HG03521 (cell line): ENCODE results near the gene FGF23.

Source experiments
- ATAC-seq: cut with Tn5 transposase; IDR thresholded peaks from one replicate; pipeline ENCODE4 v1.9.1; 2021; ENCODE audit warnings: mild to moderate bottlenecking, moderate library complexity; ENCODE audit not compliant: unreplicated experiment

The FGF23 gene

DNA sequence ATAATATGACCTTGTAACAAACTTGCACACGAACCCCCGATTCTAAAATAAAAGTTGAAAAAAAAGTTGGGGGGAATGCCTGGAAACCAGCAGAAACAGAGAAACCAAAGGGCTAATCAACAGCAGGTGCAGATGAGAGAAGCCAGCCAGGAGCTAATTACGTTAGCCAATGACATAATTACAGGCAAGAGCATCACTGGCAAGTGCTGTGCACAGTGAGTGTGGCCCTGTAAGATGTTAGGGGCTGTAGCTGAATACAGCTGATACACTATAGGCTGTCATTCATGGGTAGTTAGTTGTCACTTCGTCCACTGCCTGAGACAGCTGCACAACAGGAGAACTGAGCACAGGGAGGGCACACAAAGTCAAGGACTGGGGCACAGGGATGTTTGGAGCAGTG lies 7.3 kb upstream of the FGF23 start:
- ATAC-seq, result no peak

DNA sequence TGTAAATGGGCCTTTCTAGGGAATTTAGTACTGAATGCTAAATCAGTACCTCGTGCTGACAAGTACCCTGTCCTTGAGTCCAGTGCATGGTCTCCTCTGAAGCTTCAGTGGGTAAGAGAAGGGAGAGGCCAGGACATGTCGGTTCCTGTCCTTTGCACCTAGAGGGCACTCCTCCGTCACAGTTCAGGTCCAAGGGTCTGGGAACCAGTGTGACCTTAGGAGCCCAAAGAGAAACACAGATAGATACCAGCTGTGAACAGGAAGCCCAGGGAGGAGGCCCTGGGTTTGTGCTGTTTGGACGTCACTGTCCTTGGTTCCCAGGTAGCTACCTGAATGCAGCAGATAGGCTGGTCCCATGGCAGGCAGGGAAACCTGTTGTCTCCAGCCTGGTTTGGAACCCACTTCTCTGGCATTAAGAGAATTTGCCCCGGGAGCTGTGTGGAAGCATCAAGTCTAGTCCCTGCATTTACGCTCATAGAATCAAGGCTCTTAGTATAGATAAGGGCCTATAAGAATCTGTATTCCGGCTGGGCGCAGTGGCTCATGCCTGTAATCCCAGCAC lies 3.9 kb upstream of the FGF23 start:
- no peak for ATAC-seq

DNA sequence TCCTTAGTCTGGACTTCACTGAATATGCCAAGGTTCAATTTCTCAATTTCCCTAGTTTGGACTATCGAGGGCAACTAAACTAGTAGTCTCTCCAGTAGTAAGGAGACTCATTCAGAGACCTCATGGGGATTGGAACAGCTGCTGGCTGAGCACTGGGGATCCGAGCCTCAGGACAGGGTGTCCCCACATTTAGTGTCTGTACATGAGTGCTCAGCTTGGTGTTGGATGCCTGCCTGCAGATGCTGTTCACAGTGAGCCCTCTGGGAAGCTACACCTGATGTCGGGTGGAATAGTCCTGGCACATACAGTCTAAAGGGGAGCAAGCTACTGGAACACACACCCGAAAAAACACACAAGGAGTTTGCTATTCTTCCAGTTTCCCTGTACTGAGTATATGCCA lies 820 bp upstream of the FGF23 start:
- ATAC-seq, result no peak

DNA sequence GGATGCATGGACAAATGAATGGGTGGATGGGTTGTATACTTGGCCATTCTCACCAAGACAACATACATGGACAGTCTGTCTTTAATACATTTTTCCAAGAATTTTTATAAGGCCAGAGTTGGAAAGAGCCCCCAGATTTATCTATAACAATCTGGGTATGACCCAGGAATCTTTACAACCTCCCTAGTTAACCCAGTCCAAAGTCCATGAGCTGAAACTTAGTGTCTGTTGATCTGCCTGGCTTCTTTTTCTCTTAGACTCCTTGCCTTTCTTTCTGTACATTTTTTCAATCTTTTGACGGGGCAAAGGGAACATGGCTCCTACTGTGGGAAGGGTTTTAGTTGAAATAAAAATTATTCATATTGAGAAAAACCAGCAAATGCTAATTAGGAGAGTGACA lies 740 bp downstream of the FGF23 start:
- no peak for ATAC-seq

DNA sequence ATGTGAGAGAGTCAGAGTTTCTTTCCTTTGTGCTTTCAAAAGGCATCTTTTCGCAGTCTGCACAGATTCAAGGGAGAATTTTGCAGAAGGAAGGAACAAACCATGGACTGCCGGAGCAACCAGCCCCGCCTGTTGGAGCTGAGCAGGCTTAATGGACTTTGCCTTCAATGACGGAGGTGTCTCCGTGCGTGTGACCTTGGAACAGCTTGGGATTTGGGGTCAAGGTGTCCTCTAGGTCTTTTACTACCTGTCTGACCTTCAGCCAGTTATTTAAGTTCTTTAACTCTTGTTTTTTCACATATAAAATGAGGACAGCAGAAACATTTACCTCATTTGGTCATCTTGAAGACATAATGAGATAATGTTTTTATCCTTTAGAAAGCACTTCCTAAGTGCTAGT lies 4.1 kb downstream of the FGF23 start:
- ATAC-seq, result no peak

DNA sequence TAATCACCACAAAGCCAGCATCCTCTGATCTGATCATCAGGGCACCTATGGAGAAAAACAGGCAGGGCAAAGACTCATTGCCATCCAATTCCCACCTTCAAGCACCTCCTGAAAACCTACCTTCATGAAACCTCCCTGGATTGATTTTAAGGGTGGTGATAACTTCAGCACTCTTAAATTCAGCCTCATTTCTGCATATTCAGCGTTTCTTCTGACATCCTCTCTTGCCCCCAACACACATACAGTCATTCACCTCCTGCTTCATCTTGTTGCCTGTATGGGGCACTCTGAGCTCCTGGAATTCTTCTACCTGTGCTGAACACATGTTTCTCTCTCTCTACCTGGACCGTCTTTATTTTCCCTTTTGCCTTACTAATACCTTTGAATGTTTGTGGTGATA lies 6.9 kb downstream of the FGF23 start:
- no peak for ATAC-seq

DNA sequence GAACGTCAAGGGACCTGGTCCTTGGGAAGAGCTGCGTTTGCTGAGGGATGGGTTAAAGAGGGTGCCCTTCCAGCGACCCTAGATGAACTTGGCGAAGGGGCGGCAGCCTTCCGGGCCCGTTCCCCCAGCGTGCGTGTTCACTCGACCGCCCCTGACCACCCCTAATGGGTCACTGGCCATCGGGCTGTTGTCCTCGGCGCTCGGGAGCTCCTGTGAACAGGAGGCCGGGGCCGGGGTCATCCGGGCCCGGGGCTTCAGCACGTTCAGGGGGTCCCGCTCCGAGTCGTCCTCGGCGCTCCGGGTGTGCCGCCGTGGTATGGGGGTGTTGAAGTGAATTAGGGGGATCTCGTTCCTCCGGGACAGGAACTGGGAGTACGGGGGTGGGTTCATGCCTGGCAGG lies 9.2 kb downstream of the FGF23 start:
- ATAC-seq, result no peak

DNA sequence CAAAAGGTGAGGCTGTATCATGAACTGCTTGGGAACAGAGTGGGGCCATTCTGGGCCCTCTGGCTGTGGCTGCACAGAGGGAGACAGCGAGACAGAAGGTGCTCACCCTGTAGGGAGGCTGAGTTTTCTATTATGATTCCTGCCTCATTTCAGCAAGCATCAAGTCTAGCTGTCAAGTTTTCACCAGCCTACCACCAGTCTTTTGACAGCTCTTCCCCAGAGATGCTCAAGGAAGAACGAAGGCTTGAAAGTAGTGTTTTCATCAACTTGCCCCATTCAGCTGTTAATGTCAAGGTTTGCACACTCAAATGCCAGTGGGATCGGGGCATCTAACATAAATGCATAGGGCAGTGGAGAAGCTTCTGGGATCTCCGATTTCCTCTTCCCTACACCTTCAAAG lies 10.0 kb downstream of the FGF23 start:
- no peak for ATAC-seq

DNA sequence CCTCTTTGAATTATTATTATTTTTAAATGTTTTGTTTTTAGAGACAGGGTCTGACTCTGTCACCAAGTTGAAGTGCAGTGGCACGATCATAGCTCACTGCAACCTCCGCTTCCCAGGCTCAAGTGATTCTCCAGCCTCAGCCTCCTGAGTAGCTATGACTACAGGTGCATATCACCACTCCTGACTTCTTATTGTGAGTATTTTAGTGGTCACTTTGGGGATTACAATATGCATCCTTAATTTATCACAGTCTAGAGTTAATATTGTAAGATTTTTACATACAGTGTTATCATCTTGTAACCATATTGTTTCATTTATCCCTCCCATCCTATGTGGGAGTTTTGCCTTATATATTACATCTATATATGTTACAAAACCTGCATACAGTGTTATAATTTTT lies 13.4 kb downstream of the FGF23 start:
- no peak for ATAC-seq

DNA sequence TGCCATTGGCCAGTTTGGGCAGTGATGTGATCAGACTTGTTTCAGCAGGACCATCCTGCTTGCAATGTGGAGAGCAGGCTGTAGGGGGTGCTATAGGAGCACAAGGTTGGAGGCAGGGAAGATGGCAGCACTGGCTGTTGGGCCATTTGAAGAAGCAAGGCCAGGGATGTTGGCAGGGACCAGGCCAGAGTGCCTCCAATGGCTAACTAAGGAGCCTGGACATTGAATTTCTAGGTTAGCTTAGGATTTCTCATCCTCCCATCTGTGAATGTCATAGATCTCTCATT lies 23.5 kb downstream of the FGF23 start:
- ATAC-seq, result no peak

DNA sequence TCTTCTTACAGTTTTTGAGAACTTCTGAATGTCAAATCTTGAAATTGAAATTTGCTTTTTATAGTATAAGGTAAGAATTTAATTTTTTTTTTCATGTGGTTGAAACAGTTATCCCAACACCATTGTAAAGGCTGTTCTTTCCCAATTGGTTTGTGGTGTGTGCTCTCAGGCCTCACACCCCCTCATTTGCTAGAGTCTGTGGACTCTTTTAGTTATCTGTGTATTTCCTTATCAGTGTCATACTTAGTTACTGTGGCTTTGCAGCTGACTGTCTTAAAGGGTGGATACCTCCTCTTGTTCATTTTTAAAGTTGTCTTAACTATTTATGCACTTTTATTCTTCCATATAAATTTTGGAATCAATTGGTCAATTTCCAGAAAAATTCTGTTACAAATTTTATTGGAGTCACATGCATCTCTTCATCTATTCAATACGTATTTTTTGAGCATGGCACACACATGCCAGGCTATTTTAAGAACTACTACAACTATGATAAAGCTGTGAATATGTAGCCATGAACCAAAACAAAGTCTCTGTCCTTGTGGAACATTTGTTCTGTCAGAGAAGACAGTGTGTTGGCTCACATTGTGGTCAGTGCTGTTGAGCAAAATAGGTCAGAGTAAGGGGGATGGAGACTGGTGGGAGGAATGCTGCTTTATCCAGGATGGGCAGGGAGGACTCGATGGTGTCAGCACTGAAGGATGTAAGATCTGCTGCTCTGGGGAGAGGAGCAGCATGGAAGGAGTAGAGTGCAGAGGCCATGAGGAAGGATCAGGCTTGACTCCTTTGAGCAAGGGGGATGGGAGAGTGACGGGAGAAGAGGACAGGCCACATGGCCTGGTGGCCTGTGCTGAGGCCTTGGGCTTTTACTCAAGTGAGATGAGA lies 24.1 kb downstream of the FGF23 start:
- no peak for ATAC-seq

DNA sequence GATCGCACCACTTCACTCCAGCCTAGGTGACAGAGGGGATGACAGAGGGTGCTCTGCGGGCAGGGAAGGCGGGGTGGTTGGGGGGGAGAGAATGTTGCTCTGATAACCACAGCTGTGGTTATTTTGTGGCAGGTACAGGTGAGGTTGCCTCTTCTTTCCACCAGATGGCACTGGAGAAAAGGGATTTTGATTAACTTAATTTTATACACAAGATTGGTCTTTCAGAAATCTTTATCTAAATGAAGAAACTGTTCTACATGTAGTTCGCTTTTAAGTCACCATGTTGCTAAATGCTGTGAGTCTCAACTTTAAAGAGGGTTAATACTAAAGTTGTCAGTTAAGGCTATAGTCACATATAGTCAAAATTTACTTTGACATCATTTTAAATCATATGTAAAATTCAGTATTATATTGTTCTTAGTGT lies 25.7 kb downstream of the FGF23 start:
- ATAC-seq, result no peak

DNA sequence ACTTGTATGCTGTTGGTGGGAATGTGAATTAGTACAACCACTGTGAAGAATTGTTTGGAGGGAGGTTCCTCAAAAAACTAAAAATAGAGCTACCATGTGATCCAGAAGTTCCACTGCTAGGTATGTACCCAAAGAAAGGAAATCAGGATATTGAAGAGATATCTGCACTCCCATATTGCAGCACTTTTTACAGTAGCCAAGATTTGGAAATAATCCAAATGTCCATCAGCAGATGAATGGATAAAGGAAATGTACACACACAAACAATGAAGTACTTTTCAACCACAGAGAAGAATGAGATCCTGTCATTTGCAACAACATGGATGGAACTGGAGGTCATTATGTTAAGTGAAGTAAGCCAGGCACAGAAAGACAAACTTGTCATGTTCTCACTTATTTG lies 32.6 kb downstream of the FGF23 start:
- no peak for ATAC-seq

DNA sequence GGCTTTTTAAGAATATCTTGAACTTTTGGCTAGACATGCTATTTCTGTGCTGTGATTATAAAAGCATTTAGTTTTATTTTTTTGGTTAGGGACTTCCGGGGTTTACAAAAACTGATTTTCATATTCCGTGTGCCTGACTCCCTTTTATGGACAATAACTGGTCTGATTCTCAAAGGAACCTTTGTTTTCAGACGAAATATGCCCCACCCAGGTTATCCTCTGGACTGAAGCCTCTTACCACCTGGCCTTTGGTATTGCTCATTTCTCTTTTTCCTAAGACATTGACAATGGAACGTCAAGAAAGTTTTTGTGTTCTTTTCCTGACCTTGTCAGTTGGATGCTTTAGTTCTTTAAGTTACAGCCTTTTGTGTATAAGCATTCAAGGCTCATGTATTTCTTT lies 47.7 kb downstream of the FGF23 start:
- no peak for ATAC-seq

DNA sequence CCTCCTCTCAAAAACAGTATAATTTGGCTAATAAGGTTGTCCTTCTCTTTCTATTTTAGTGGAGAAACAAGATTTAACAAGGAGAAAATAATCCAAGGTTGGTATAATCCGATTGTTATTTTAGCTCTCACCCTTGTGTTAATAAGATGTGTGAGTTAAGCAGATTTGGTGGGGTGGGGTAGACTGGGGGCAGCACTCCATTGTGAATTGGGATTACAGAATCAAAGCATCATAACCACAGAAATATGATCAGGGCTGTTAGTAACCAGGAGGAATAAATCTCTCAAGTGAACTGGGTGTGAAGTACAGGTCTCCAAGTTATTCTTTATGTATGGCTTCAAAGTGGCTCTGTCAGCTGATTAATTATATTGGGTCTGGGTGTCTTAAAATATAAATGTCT lies 48.3 kb downstream of the FGF23 start:
- no peak for ATAC-seq

DNA sequence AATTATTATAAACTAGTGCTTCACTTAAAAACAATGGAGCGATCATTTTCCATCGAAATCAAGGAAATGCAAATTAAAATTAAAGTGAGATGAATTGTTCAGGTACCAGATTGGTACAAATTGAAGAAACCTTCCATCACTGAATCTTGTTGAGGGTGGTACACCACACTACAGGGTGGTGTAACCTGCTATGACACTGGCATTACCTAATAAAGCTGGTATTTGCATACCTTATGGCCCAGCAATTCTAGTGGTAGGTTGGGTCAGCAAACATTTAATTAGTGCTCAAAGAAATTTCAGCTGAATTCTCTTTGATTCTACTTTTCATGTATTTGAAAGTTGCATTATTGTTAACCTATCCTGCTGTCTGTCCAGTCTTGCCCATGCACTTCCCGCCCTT lies 49.3 kb downstream of the FGF23 start:
- no peak for ATAC-seq

DNA sequence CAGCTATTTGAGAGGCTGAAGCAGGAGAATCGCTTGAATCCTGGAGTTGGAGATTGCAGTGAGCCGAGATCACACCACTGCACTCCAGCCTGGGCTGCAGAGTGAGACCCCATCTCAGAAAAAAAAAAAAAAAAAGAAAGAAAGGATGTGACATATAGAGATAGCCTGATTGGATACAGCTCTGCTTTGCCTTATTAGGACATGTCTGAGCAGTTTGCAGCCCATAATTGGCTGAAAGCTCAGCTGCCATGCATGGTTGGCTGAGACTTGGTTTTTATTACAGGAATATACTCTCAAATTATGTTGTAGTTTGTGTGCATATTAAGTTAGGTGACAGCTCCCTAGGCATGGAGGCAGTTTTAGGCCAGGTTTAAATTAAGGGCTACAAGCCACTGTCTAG lies 52.2 kb downstream of the FGF23 start:
- ATAC-seq, result no peak

DNA sequence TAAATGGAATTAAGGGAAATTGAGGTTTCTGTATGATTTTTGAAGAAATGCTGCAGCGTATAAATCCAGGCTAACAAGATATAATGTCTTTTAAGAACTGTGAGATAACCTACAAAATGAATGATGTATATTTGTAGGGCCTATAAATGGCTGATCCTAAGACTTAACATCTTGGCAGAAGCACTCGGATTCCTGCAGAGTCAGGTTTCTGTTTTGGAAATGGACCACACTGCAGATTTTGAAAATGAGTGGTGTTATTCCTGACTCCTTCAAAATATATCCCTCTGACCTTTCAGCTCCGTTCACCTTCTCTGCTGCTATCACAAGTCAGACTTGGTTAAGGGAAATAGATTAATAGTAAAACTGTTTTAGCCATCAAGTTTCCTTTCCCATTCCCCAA lies 53.5 kb downstream of the FGF23 start:
- no peak for ATAC-seq

DNA sequence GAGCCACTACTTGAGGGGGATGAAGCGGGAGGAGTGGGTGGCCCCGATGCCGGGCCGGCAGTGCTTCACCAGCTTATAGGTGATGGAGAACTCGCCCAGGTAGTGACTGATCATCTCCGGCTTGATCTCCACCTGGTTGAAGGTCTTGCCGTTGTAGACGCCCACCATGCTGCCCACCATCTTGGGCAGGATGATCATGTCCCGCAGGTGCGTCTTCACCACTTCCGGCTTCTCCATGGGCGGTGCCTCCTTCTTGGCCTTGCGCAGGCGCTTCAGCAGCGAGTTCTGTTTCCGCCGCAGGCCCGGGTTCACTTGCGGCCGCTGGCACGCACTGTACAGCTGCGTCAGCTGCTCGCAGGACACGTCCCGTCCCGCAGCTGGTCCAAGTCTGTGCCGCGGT lies 55.1 kb downstream of the FGF23 start:
- no peak for ATAC-seq

DNA sequence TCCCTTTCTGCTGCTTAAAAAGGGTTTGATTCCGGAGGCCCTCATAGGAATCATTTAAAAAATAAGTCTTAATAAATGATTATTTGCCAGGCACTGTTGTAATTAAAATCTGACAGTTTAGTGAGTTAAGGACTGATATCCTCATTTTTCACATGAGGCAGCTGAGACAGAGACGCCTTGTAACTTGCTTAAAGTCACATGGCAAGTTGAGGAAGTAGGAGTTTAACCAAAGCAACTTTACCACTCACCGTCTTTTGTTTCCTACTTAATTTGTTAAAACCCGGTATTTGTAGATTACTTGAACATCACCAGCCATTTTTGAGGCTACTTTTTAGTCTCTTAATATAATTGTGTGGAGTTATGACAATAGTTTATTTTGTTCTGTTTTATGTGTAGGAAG lies 56.1 kb downstream of the FGF23 start:
- no peak for ATAC-seq

DNA sequence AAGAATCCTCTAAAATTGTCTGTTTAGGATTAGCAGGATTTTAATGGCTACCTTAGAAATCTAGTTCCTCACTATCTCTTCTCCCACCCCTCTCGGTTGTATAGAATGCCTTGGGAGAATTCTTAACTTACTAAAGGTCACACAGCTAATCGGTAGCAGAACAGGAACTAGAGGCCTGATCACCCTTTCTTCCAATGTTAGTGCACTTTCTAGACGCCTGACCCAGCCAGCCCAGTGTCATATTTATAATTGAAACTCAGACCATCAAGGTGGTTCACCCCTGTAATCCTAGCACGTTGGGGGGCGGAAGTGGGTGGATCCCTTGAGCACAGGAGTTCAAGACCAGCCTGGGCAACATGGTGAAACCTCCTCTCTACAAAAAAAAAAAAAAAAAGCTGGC lies 56.8 kb downstream of the FGF23 start:
- no peak for ATAC-seq

DNA sequence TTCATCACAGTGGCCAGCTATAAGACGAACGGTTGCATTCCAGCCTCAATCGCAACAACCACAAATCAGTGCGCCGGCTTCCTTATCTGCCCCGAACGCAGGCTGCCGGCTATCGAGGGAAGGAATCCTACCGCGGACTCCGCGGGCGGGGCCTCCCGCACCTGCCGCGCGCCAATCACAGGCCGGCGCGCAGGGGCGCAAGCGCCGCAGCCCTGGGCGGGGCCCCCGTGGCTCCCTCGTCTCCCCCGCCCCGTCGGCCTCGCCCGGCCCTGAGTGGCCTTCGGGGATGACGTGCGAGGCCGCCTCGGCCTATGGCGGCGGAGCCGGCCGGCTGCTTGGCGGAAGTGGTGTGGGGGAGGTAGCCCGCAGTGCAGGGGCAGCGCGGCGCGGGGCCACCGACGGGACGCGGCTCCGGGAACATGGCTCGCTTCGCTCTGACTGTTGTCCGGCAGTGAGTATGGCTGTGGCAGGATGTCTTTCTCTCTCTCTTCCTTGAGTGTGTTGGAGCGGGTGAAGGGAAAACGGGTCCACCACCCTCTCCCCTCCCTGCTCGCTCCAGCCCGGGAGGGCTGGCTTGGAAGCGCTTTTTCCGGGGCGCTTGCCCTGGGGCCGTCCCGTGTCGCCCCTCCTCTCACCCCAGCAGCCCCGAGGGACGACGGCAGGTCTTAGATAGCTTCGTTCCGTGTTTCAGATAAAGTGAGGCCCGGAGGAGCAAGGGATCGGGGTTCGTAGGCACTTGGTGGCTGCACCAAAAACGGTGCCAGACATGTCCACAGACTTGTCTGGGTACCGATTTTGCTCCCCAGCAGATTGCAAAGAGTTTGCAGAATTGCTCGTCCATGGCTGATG lies 58.4 kb downstream of the FGF23 start, which contains the start of gene TIGAR:
TSS of gene TIGAR (plus strand) at position 361 of the 849 bp plus-strand sequence. CDS start at position 420, 59 bp downstream.
- peak; percentile 95 for ATAC-seq
